ENCODE data around the gene PLCB1. TPM values are rescaled to one million over a fixed set of nuclear protein-coding genes. Genes with fewer than 3 reads are reported as not detected.

Gene PLCB1
- total RNA-seq, 1 donor: 14.6 TPM

- Histone ChIP-seq H3K4me3 (ENCODE audit: low read length) (no peak overlapping the region), H3K27me3 (ENCODE audit: insufficient read depth, low read length) (no peaks in the 10 kb centered on the region), H3K4me1 (ENCODE audit: insufficient read depth, low read length) (no peaks in the 10 kb centered on the region), H3K9me3 (ENCODE audit: low read depth, low read length) (no peaks in the 10 kb centered on the region)
These were observed 632.4 kb downstream of the PLCB1 start for GRCh38 chr20:8764344-8764962.

GRCh38 chr20:8766868-8767390, 634.9 kb downstream of the PLCB1 start:
- Histone ChIP-seq H3K9me3 (ENCODE audit: low read depth, low read length) (no peaks in the 10 kb centered on the region), H3K27me3 (ENCODE audit: insufficient read depth, low read length) (no peaks in the 10 kb centered on the region), H3K4me3 (ENCODE audit: low read length) (no peak overlapping the region), H3K4me1 (ENCODE audit: insufficient read depth, low read length) (no peaks in the 10 kb centered on the region)

- no peaks in the 10 kb centered on the region for H3K27me3 ChIP-seq (ENCODE audit: insufficient read depth, low read length)
- H3K4me1 ChIP-seq (ENCODE audit: insufficient read depth, low read length): no peaks in the 10 kb centered on the region
- no peak overlapping the region for H3K4me3 ChIP-seq (ENCODE audit: low read length)
- H3K9me3 ChIP-seq (ENCODE audit: low read depth, low read length): no peaks in the 10 kb centered on the region
These were observed 642.3 kb downstream of the PLCB1 start for GRCh38 chr20:8774412-8774811.

- H3K4me3 ChIP-seq (ENCODE audit: low read length): no peak overlapping the region
- H3K9me3 ChIP-seq (ENCODE audit: low read depth, low read length): no peaks in the 10 kb centered on the region
- H3K4me1 ChIP-seq (ENCODE audit: insufficient read depth, low read length): no peaks in the 10 kb centered on the region
- H3K27me3 ChIP-seq (ENCODE audit: insufficient read depth, low read length): no peaks in the 10 kb centered on the region
These were observed 645.8 kb downstream of the PLCB1 start for GRCh38 chr20:8777911-8778310.

GRCh38 chr20:8778387-8778786, 646.3 kb downstream of the PLCB1 start:
- Histone ChIP-seq H3K4me1 (ENCODE audit: insufficient read depth, low read length) (no peaks in the 10 kb centered on the region), H3K4me3 (ENCODE audit: low read length) (no peak overlapping the region), H3K9me3 (ENCODE audit: low read depth, low read length) (no peaks in the 10 kb centered on the region), H3K27me3 (ENCODE audit: insufficient read depth, low read length) (no peaks in the 10 kb centered on the region)

- no peaks in the 10 kb centered on the region for H3K9me3 ChIP-seq (ENCODE audit: low read depth, low read length)
- H3K4me1 ChIP-seq (ENCODE audit: insufficient read depth, low read length): no peaks in the 10 kb centered on the region
- H3K4me3 ChIP-seq (ENCODE audit: low read length): no peak overlapping the region
- H3K27me3 ChIP-seq (ENCODE audit: insufficient read depth, low read length): no peaks in the 10 kb centered on the region
These were observed 648.8 kb downstream of the PLCB1 start for GRCh38 chr20:8780915-8781314.

GRCh38 chr20:8782804-8783203, 650.7 kb downstream of the PLCB1 start:
- no peaks in the 10 kb centered on the region for H3K27me3 ChIP-seq (ENCODE audit: insufficient read depth, low read length)
- H3K4me3 ChIP-seq (ENCODE audit: low read length): no peak overlapping the region
- no peaks in the 10 kb centered on the region for H3K9me3 ChIP-seq (ENCODE audit: low read depth, low read length)
- H3K4me1 ChIP-seq (ENCODE audit: insufficient read depth, low read length): no peaks in the 10 kb centered on the region

- no peak overlapping the region for H3K4me3 ChIP-seq (ENCODE audit: low read length)
- H3K4me1 ChIP-seq (ENCODE audit: insufficient read depth, low read length): no peaks in the 10 kb centered on the region
- no peaks in the 10 kb centered on the region for H3K9me3 ChIP-seq (ENCODE audit: low read depth, low read length)
- H3K27me3 ChIP-seq (ENCODE audit: insufficient read depth, low read length): no peaks in the 10 kb centered on the region
These were observed 651.7 kb downstream of the PLCB1 start for GRCh38 chr20:8783734-8784133.

- Histone ChIP-seq H3K4me3 (ENCODE audit: low read length) (no peak overlapping the region), H3K9me3 (ENCODE audit: low read depth, low read length) (no peaks in the 10 kb centered on the region), H3K27me3 (ENCODE audit: insufficient read depth, low read length) (no peaks in the 10 kb centered on the region), H3K4me1 (ENCODE audit: insufficient read depth, low read length) (no peaks in the 10 kb centered on the region)
These were observed 654.3 kb downstream of the PLCB1 start for GRCh38 chr20:8786383-8786782.

GRCh38 chr20:8787090-8787489, 655.0 kb downstream of the PLCB1 start:
- no peaks in the 10 kb centered on the region for H3K9me3 ChIP-seq (ENCODE audit: low read depth, low read length)
- H3K4me1 ChIP-seq (ENCODE audit: insufficient read depth, low read length): no peaks in the 10 kb centered on the region
- no peaks in the 10 kb centered on the region for H3K27me3 ChIP-seq (ENCODE audit: insufficient read depth, low read length)
- H3K4me3 ChIP-seq (ENCODE audit: low read length): no peak overlapping the region

- H3K9me3 ChIP-seq (ENCODE audit: low read depth, low read length): no peaks in the 10 kb centered on the region
- H3K4me1 ChIP-seq (ENCODE audit: insufficient read depth, low read length): no peaks in the 10 kb centered on the region
- no peaks in the 10 kb centered on the region for H3K27me3 ChIP-seq (ENCODE audit: insufficient read depth, low read length)
- H3K4me3 ChIP-seq (ENCODE audit: low read length): no peak overlapping the region
These were observed 656.2 kb downstream of the PLCB1 start for GRCh38 chr20:8788275-8788674.

- no peaks in the 10 kb centered on the region for H3K4me1 ChIP-seq (ENCODE audit: insufficient read depth, low read length)
- H3K9me3 ChIP-seq (ENCODE audit: low read depth, low read length): no peaks in the 10 kb centered on the region
These were observed 656.8 kb downstream of the PLCB1 start for GRCh38 chr20:8788831-8789230.

GRCh38 chr20:8790442-8791074, 658.5 kb downstream of the PLCB1 start:
- no peaks in the 10 kb centered on the region for H3K9me3 ChIP-seq (ENCODE audit: low read depth, low read length)
- no peaks in the 10 kb centered on the region for H3K27me3 ChIP-seq (ENCODE audit: insufficient read depth, low read length)
- no peaks in the 10 kb centered on the region for H3K4me1 ChIP-seq (ENCODE audit: insufficient read depth, low read length)
- H3K4me3 ChIP-seq (ENCODE audit: low read length): no peak overlapping the region

More at GRCh38 chr20:8788831-8789230, 656.8 kb downstream of the PLCB1 start:
- no peak overlapping the region for H3K4me3 ChIP-seq (ENCODE audit: low read length)
- H3K27me3 ChIP-seq (ENCODE audit: insufficient read depth, low read length): no peaks in the 10 kb centered on the region

GRCh38 chr20:8795404-8795803, 663.3 kb downstream of the PLCB1 start:
- Histone ChIP-seq H3K4me3 (ENCODE audit: low read length) (no peak overlapping the region), H3K27me3 (ENCODE audit: insufficient read depth, low read length) (no peaks in the 10 kb centered on the region), H3K9me3 (ENCODE audit: low read depth, low read length) (no peaks in the 10 kb centered on the region), H3K4me1 (ENCODE audit: insufficient read depth, low read length) (no peaks in the 10 kb centered on the region)

GRCh38 chr20:8796088-8796660, 664.1 kb downstream of the PLCB1 start:
- no peak overlapping the region for H3K4me3 ChIP-seq (ENCODE audit: low read length)
- H3K9me3 ChIP-seq (ENCODE audit: low read depth, low read length): no peaks in the 10 kb centered on the region
- no peaks in the 10 kb centered on the region for H3K4me1 ChIP-seq (ENCODE audit: insufficient read depth, low read length)
- H3K27me3 ChIP-seq (ENCODE audit: insufficient read depth, low read length): no peaks in the 10 kb centered on the region

GRCh38 chr20:8798505-8798904, 666.4 kb downstream of the PLCB1 start:
- H3K4me3 ChIP-seq (ENCODE audit: low read length): no peak overlapping the region
- no peaks in the 10 kb centered on the region for H3K27me3 ChIP-seq (ENCODE audit: insufficient read depth, low read length)
- H3K4me1 ChIP-seq (ENCODE audit: insufficient read depth, low read length): no peaks in the 10 kb centered on the region
- H3K9me3 ChIP-seq (ENCODE audit: low read depth, low read length): no peaks in the 10 kb centered on the region

Measured in mononuclear cell (primary cell).